ENCODE measurements around the gene ACTN4.
"Not testable (repeated sequence)": the region's sequence is repeated elsewhere in the genome, so short reads cannot be mapped to it uniquely, and the experiment has no call there.

Gene ACTN4
- total RNA-seq: 183 to 231 reads per million in 2 donors

- DNase-seq: peak; percentile 100
Measured at GRCh38 chr19:38647368-38647965, at the start of gene ACTN4. Gene ACTN4 (plus strand): TSS chr19:38647649. CDS start chr19:38647746, 97 bp downstream.

- no peak for DNase-seq
Measured at GRCh38 chr19:38599722-38600121, 47.7 kb upstream of the ACTN4 start.

- not testable (repeated sequence) for DNase-seq
Measured at GRCh38 chr19:38602856-38603255, 44.6 kb upstream of the ACTN4 start.

DNA sequence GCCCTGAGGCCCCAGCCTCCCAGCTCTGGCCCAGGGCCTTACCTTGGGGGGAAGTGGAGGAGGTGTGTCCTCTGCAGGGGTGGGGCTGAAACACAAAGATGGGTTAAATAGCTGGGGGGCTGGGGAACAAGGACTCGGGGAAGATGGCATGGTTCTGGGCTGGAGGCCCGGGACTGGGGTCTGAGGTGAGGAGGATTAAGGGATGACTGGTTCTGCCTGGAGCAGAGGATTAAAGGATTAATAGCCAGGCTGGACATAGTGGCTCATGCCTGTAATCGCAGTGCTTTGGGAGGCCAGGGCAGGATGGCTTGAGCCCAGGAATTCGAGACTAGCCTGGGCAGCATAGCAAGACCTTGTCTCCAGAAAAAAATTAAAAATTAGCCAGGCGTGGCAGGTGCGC lies 41.3 kb upstream of the ACTN4 start:
- DNase-seq: no peak

DNA sequence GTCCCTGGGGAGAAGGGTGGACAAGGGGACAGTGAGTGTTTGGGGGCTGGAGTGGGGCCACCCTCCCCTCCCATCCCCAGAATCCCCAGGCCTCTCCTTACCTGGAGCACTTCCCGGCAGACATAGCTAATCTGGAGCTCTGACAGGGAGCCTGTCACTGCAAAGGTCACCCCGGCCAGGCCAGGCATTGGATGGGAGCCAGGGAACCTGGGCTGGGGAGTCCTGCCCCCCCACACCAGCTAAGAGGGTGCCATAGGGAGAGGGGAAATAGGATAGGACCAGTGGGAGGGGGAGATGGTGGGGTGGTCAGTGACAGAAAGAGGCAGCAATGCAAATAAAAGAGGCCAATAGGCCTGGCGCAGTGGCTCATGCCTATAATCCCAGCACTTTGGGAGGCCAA lies 33.2 kb upstream of the ACTN4 start:
- DNase-seq: no peak

DNA sequence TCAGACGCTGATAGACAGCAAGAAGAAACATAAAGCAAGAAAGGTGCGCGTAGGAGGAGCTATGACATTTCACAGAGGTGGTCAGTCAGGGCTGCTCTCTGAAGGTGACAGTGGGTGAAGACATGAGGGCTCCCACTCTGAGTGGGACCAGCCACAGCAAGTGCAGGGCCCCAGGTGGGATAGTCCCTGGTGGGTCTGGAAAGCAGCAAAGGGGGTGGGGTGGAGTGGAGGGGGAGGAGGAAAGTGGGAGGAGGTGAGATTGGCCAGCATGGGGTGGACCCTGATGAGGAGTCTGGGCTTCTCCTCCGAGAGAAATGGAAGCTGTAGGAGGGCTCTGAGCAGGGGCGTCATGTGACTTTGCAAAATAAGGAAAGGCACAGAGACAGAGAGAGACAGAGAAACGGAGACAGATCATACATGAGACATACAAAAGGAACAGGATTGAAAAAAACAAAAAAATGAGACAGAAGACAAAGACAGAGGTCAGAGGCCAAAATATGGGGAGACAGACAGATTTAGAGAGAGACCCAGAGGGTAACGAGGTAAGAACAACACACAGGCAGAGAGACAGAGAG lies 32.4 kb upstream of the ACTN4 start:
- no peak for DNase-seq

DNA sequence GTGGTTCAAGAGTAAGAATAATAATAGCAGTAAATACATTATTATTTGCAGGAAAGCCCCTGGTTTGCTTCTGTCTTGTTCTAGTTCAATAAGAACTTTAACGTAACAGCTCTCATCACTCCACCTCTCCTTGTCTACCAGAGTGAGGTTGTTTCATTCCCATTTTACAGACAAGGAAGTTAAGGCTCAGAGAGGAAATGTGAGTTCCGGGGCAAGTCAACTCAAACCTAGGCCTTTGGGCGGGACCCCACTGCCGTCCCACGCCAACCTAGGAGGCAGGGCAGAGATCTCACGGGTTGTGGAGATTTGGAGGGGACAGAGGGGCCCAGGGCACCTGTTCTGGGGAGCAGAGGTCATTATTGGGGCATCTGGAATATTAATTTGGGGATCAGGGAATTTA lies 31.2 kb upstream of the ACTN4 start:
- no peak for DNase-seq

DNA sequence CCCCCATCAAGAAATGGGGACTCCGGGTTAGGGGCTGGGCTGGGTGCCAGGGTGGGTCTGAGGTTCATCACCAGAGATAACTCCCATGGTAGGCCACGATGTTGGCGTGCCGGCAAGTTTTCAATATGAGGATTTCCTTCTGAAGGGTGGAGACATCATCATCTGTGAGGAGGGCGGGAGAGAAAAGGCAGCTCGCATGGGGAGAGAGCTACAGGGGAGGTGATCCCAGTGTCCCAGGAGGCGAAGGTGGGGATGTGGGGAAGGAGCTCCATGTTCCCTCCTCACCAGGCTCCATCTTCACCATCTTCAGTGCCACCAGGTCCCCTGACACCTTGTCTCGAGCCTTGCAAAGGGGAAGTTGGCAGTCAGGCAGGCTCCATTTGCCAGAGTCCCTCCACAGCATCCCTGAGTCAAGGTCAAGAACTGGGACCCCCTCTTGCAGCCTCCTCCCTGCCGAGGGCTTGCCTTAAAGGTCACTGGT lies 30.1 kb upstream of the ACTN4 start:
- DNase-seq: no peak

GRCh38 chr19:38617764-38618589 lies 29.5 kb upstream of the ACTN4 start, which contains the start of gene MAP4K1:
Gene MAP4K1 (minus strand): TSS chr19:38617953. CDS start chr19:38617895, 58 bp downstream.
- DNase-seq: peak; percentile 50

GRCh38 chr19:38618590-38619360 lies 28.7 kb upstream of the ACTN4 start, which contains the start of gene EIF3K:
Gene EIF3K (plus strand): TSS chr19:38619188. CDS start chr19:38619269, 81 bp downstream.
- DNase-seq: peak; percentile 97

- no peak for DNase-seq
Measured at GRCh38 chr19:38619361-38620174, 27.9 kb upstream of the ACTN4 start.

GRCh38 chr19:38624822-38625221 lies 22.6 kb upstream of the ACTN4 start:
- no peak for DNase-seq

DNA sequence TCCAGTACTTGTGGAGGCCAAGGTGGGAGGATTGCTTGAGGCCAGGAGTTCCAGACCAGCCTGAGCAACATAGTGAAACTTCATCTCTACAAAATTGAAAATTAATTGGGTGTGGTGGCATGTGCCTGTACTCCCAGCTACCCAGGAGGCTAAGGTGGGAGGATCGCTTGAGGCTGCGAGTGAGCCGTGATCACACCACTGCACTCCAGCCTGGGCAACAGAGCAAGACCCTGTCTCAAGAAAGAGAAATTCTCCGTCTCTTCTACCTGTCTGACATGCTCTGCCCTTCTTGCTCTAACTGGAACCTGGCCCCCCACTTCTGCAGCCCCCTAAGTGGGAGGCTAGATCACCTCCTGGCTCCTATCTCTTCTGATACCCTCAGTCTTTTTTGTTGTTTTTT lies 21.0 kb upstream of the ACTN4 start:
- DNase-seq: no peak

DNA sequence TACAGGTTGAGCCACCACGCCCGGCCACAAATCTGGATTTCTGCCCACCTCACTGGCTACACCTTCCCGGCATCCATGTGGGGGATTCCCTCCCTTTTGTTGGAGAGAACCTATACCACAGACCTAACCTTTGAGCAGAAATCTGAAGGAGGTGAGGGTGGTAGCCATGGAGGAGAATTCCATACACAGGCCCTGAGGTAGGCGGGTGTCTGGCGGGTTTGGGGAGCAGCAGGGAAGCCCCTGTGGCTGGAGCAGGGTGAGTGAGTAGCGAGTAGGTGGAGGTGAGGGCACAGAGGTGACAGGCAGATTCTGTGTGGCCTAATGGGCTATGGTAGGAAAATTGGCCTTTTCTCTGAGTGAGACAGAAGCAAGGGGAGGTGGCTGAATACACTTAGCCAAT lies 17.9 kb upstream of the ACTN4 start:
- no peak for DNase-seq

- not testable (repeated sequence) for DNase-seq
Measured at GRCh38 chr19:38631301-38631700, 16.1 kb upstream of the ACTN4 start.

- not testable (repeated sequence) for DNase-seq
Measured at GRCh38 chr19:38631811-38632475, 15.5 kb upstream of the ACTN4 start.

DNA sequence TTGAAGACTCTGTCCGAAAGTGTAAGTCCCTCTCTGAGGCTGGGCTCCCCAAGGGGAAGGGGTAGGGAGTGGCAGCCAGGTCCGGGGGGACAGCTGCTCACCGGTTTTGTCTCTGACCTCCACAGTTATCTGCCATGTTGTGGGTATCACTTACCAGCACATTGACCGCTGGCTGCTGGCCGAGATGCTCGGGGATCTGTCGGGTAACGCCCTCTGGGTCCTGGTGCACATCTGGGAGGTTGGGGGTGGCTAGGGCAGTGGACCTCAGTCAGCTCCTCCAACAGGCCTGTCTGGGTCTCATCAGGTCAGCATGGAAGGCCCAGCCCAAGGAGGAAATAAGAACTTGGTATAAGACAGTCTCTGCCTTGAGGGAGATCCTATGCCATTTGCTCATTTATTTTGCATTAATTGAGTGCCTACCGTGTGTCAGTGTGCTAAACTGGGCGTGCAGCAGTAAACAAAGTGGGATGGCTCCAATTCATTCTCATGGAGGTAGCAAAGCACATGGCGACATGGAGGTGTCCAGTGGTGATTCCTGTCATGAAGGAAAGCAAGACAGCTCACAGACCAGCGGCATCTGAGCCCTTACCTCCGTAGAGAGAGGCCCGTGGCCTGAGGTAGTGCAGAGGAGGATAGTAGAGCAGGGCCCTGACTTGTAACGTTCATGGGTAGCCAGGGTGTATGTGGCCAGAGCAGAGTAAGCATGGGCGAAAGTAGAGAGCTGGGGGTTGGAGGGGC lies 14.8 kb upstream of the ACTN4 start:
- DNase-seq: no peak

GRCh38 chr19:38634757-38635482 lies 12.5 kb upstream of the ACTN4 start:
- peak; percentile 70 for DNase-seq

- no peak for DNase-seq
Measured at GRCh38 chr19:38635483-38636399, 11.7 kb upstream of the ACTN4 start.

Measured in T-helper 9 cell (primary cell).